Mucosa of descending colon (tissue), 3 donors: ENCODE data around the gene NEK6. TPM values are rescaled to one million over a fixed set of nuclear protein-coding genes. Genes with fewer than 3 reads are reported as not detected.

Experiments used
- ATAC-seq: fragments of 200-7000 bp; cut with Tn5 transposase; one replicate; pipeline ENCODE4 v1.9.1; 2020; ENCODE audit warnings: mild to moderate bottlenecking, moderate library complexity
- DNase-seq, 3 donors: peaks; one replicate each; pipeline ENCODE4 v3.0.0-alpha.2; 2020
- H3K36me3 ChIP-seq: fragments of 200-600 bp; one replicate; pipeline ENCODE4 v1.8.0; 2021; ENCODE audit warnings: low read depth, mild to moderate bottlenecking
- H3K4me1 ChIP-seq: fragments of 200-600 bp; one replicate; pipeline ENCODE4 v1.8.0; 2021; ENCODE audit warnings: low read depth, mild to moderate bottlenecking
- H3K4me3 ChIP-seq: fragments of 200-600 bp; one replicate; pipeline ENCODE4 v1.8.0; 2021; ENCODE audit warnings: mild to moderate bottlenecking
- H3K9me3 ChIP-seq: fragments of 200-600 bp; one replicate; pipeline ENCODE4 v1.8.0; 2021; ENCODE audit warnings: mild to moderate bottlenecking
- CTCF ChIP-seq: fragments of 200-600 bp; IDR thresholded peaks from one replicate; pipeline ENCODE4 v1.8.0; 2022; ENCODE audit warnings: antibody characterized with exemption, mild to moderate bottlenecking
- intact Hi-C, 2 donors: fragments of 100-400 bp; cut with DNase I in 1 of 2; cut with micrococcal nuclease in 1 of 2; formaldehyde crosslinking; loops; one replicate each; pipeline versions ENCODE4 v1.11.0 to v1.11.1; 2022; cut with DNase I, micrococcal nuclease
- total RNA-seq, 3 donors: library from RNA; stranded (reverse); fragmentation: NEBNext Ultra II Directional in 2 of 3; extraction: Animal tissue kit (Norgen Biotek cat#: 25700) in 2 of 3; gene quantifications; one replicate each; pipeline versions ENCODE4 v1.2.1 to v1.2.4, GENCODE V29; 2021 to 2023
- donor health status: DM: no; HTN: no; CAD: no; lungs with moderate emphysema.
- donor health status: DM: no; HTN: no; CAD: no.
- donor health status: DM: no; HTN: yes; CAD: no.

Gene NEK6
- total RNA-seq, 3 donors from 2014 or later, result 41.1 to 65.0 (median 51.8) TPM

DNA sequence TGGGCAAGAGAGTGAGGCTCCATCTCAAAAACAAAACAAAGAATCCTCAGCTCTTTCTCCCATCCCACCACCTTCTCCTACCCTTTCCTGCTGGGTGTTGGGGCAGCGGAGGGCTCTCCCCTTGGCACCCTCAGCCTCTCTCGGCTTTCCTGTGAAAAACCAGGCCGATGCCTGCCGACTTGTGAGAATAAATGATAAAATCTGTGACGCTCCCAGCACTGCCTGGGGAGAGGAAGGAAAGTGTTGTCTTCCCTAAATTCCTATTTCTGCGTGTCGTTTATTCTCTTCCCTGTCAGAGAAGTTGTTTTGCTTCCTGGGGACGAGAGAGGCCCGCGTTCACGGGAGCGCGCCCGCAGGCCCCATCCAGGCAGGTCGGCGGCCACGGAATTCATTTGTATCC lies 19.7 kb downstream of the NEK6 start:
- DNase-seq, result no peak
- ATAC-seq, result no peak
- H3K9me3 ChIP-seq, result no peaks in the 10 kb centered on the region
- peaks cover 21% of the 10 kb centered on the region for H3K4me1 ChIP-seq
- H3K36me3 ChIP-seq, result no peaks in the 10 kb centered on the region
- intact Hi-C loops, result no loop called here
- no peak overlapping the region for H3K4me3 ChIP-seq
- TF ChIP-seq CTCF, result no peak

DNA sequence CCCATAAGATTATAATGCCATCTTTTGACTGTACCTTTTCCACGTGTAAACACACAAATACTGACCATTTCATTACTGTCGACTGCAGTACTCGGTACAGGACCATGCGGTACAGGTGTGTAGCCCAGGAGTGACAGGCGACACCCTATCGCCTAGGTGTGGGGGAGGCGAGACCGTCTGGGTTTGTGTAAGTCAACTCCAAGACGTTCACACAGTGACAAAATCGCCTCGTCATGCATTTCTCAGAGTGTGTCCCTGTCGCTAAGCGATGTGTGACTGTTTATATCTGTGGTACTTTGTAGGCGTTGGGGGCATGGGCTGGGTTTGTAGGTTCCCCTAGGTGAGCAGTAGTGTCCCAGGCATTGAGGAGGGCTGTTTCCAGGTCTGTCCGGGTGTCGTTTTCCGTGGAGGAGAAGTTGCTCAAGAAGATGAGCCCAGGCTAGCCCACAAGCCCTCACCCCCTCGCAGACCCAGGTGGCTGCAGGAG lies 20.3 kb downstream of the NEK6 start:
- ATAC-seq (no peak), DNase-seq (no peak)
- intact Hi-C loops, result no loop called here
- no peak overlapping the region for H3K4me3 ChIP-seq
- H3K9me3 ChIP-seq, result no peaks in the 10 kb centered on the region
- no peaks in the 10 kb centered on the region for H3K36me3 ChIP-seq
- peaks cover 27% of the 10 kb centered on the region for H3K4me1 ChIP-seq
- no peak for TF ChIP-seq CTCF

GRCh38 chr9:124279531-124280175 lies 21.9 kb downstream of the NEK6 start:
- no peaks in the 10 kb centered on the region for H3K9me3 ChIP-seq
- H3K36me3 ChIP-seq, result no peaks in the 10 kb centered on the region
- DNase-seq (no peak), ATAC-seq (no peak)
- no peak overlapping the region for H3K4me3 ChIP-seq
- no peak for TF ChIP-seq CTCF
- intact Hi-C loops, result no loop called here
- H3K4me1 ChIP-seq, result peaks cover 27% of the 10 kb centered on the region

DNA sequence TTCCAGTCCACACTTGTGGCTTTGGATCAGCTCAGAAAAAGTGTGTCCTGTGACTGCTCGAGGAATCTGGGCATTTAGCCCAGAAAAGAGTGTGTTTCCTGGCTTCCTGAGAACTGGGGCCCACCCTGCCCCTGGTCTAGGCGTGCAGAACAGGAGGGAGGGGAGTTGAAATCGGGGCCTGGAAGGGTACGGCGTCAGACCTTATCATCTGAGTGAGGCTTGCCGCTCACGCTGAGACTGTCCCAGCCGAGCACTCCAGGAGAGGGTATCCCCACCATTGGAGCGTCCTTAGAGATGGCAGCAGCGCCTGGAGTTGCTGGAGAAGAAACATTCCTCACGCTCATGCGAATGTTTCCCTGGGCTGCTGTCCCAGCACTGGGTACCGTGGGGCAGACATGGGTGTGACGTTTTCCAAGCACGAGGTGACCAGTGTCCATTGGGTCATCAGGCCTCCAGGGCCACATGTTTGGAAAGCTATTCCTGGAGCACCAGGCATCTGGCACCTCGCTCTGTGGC lies 22.5 kb downstream of the NEK6 start:
- H3K9me3 ChIP-seq, result no peaks in the 10 kb centered on the region
- ATAC-seq, result no peak
- intact Hi-C loops, result no loop called here
- H3K36me3 ChIP-seq, result no peaks in the 10 kb centered on the region
- DNase-seq, result no peak
- H3K4me3 ChIP-seq, result no peak overlapping the region
- no peak for TF ChIP-seq CTCF
- H3K4me1 ChIP-seq, result peaks cover 31% of the 10 kb centered on the region

DNA sequence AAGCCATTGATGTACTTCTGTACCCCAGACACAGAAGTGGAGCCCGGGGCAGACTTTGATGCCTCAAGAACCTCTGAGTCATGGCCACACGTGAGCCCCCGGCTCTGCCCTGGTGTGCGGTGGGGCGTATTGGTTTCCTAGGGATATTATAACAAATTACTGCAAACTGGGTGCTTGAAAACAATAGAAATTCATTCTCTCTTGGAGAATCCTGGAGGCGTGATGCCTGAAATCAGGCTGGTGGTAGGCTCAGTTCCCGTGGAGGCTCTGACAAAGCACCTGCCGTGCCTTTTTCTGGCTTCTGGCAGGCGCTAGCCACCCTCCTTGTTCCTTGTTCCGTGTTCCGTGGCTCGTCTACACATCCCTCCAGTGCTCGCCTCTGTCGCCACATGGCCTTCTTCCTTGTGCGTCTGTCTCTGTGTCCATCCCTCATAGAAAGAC lies 24.2 kb downstream of the NEK6 start:
- Histone ChIP-seq H3K36me3 (no peaks in the 10 kb centered on the region), H3K4me3 (no peak overlapping the region), H3K4me1 (peaks cover 48% of the 10 kb centered on the region), H3K9me3 (no peaks in the 10 kb centered on the region)
- intact Hi-C loops, result no loop called here
- DNase-seq (peak; percentile 55 to 81 (median 70)), ATAC-seq (peak; percentile 73)
- TF ChIP-seq CTCF, result no peak
